Sigmoid colon (tissue), 3 donors: ENCODE results near the gene APBB2.

ENCODE experiments used
- POLR2A ChIP-seq, 2 donors: fragments of 450-650 bp; IDR thresholded peaks; one replicate each; pipeline ENCODE4 v1.6.1; 2016; ENCODE audit warnings: antibody characterized with exemption in 2 of 2, mild to moderate bottlenecking in 2 of 2, moderate library complexity in 2 of 2
- TF ChIP-seq, protein P1 (sequence below), 4 experiments: fragments of 450-650 bp in 3 of 4; fragments of 200-600 bp in 1 of 4; IDR thresholded peaks; one replicate each; pipeline ENCODE4 v1.5.1; 2016 to 2019; ENCODE audit warnings: antibody characterized with exemption in 4 of 4, mild to moderate bottlenecking in 3 of 4, moderate library complexity in 2 of 4

DNA sequence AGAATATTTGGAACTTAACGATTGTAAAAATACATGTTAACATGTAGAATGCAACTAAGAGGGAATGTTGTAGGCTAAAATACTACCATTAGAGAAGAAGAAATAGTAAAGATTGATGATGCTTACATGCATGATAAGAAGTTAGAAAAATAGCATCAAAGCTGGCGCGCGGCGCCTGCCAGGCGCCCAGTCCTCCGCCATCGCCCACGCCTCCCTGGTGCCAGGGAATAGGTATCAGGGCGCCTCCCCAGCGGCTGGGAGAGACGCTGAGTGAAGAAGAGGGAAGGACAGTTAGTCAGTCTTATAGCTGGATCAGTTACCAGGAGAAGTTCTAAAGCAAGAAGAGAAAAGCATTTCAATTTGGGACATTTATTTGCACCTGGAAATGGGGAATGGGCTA lies 428.6 kb downstream of the APBB2 start:
- no peak for TF ChIP-seq POLR2A (IDR thresholded peaks at IDR 0.05)
- TF ChIP-seq, protein P1, sequence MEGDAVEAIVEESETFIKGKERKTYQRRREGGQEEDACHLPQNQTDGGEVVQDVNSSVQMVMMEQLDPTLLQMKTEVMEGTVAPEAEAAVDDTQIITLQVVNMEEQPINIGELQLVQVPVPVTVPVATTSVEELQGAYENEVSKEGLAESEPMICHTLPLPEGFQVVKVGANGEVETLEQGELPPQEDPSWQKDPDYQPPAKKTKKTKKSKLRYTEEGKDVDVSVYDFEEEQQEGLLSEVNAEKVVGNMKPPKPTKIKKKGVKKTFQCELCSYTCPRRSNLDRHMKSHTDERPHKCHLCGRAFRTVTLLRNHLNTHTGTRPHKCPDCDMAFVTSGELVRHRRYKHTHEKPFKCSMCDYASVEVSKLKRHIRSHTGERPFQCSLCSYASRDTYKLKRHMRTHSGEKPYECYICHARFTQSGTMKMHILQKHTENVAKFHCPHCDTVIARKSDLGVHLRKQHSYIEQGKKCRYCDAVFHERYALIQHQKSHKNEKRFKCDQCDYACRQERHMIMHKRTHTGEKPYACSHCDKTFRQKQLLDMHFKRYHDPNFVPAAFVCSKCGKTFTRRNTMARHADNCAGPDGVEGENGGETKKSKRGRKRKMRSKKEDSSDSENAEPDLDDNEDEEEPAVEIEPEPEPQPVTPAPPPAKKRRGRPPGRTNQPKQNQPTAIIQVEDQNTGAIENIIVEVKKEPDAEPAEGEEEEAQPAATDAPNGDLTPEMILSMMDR (IDR thresholded peaks at IDR 0.05): no peak
